GM18502 (cell line): Measurements from ENCODE around the gene OLIG3.

Source experiments
- ATAC-seq: cut with Tn5 transposase; IDR thresholded peaks from one replicate; pipeline ENCODE4 v1.9.1; 2021; ENCODE audit warnings: mild to moderate bottlenecking; ENCODE audit not compliant: unreplicated experiment, poor library complexity

OLIG3 gene

GRCh38 chr6:137494281-137494987, at the start of gene OLIG3:
OLIG3 (minus strand) TSS chr6:137494394; CDS start chr6:137494170, 224 bp downstream.
- ATAC-seq, result no peak

- ATAC-seq, result no peak
These were observed 48.9 kb upstream of the OLIG3 start for GRCh38 chr6:137543114-137543513.

GRCh38 chr6:137542713-137543112, 48.5 kb upstream of the OLIG3 start:
- no peak for ATAC-seq

DNA sequence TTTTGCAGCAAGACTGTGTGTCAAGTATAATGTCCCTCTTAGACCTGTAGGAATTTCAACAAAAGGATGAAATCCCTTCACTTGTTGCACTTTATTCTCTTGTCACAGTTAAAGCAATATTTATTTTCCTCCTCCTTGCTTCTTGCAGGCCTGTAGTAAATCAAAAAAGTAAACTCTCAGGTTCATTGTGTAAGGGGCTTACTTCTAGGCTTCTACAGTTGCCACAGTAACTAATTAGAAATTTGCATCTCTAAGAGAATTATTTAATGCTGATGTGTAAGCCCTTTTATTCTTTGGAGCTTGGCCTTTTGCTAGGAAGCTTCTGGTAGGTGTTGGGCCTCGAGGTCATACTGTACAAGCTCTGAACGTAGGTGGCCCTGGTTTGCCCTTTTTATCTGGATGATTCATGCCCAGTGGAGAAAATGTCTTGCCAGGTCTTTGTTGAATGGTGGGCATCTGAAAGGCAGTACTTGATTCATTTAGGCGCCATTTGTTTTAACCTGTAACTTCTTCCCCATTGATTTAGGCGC, 47.4 kb upstream of the OLIG3 start:
- ATAC-seq, result no peak

- no peak for ATAC-seq
These were observed 42.0 kb upstream of the OLIG3 start for GRCh38 chr6:137536104-137536773.

GRCh38 chr6:137531376-137532092, 37.3 kb upstream of the OLIG3 start:
- ATAC-seq, result no peak

GRCh38 chr6:137530404-137530803, 36.2 kb upstream of the OLIG3 start:
- no peak for ATAC-seq

DNA sequence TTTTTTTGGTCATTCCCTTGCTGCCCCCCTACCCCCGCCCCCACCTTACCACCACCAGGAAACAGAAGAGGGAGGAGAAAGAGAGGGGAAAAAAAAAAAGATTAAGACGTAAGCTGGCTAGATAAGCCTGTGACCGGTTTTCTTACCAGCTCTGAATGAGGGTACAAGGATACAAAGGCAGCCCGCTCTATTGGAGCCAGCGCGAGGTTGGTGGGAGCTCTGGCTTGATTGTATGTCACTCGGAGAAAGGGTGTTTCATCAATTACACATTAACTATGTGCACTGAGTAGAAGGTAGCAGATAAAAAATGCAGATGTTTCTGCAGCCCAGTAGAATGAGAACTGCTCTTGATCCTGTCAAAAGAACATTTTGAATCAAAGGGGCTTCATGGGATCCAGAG, 28.6 kb upstream of the OLIG3 start:
- ATAC-seq, result no peak

DNA sequence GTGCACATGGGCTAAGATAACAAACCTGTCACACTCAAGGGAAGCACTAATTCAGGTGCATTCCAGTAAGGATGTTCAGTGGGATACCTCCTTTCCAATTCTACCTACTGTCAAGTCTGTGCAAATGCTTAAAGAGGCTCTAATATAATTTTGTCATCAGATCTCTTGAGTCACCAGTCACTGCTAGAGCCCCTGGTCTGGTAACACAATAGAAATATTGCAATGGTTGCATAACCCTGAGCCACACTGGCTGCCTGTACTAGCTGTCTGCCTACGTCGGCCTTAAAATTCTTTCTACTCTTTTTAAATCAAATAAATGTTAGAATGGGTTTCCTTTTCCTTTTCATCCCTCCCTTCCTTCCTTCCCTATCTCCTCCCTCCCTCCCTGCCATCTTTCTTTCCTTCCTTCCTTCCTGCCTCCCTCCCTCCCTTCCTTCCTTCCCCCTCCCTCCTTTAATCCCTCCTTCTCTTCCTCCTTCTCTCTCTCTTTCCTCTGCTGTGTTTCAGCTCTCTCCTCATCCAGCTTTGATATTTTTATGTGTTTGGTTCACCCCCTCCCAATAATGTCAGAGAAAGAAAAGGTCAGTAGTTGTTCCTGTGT, 28.1 kb upstream of the OLIG3 start:
- no peak for ATAC-seq

DNA sequence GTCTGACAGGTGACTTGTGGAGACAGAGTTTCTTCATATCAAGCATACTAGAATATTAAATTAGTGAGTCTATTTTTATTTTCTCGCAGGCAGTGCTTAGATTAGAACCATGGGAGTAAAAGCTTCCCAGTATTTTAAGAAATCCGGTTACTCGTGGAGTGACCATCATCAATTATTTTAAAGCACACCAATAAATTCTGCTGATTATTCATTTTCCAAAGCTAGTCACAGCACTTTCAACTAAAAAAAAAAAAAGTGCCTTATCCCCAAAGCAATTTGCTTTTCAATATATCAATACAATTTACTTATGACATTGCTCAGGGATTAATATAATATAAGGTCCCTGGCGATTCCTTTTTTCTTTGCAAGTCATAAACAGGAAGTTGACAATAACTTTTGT, 26.3 kb upstream of the OLIG3 start:
- no peak for ATAC-seq

GRCh38 chr6:137519629-137520176, 25.5 kb upstream of the OLIG3 start:
- no peak for ATAC-seq

DNA sequence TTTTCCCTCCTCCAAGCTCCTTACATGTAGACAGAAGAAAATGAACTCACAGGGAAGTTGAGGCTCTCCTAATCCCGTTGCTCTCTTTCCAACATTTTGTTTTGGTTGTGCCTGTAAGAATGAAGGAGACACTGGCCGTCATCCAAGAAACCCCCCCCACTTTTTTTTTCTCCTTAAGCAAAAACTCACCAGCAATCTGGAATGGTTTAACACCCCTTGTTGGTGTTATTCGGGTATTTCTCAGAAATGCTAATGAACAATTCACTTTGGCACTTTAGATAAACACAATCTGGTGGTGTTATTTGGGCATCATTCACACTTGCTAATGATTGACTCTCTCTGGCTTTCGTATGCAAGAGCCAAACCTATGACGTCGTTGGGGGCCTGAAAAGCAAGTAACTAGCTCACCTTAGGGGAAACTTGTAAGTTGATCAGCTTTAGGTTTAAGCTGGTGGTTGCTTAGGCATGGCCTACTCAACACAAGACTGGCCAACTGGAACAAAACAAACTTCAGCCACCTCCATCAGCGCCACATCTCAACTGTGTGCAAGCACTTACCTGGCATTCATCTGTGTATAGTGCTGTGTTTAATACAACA, 24.3 kb upstream of the OLIG3 start:
- no peak for ATAC-seq

- no peak for ATAC-seq
These were observed 20.2 kb upstream of the OLIG3 start for GRCh38 chr6:137514418-137514817.

GRCh38 chr6:137512757-137513605, 18.8 kb upstream of the OLIG3 start:
- ATAC-seq, result no peak

DNA sequence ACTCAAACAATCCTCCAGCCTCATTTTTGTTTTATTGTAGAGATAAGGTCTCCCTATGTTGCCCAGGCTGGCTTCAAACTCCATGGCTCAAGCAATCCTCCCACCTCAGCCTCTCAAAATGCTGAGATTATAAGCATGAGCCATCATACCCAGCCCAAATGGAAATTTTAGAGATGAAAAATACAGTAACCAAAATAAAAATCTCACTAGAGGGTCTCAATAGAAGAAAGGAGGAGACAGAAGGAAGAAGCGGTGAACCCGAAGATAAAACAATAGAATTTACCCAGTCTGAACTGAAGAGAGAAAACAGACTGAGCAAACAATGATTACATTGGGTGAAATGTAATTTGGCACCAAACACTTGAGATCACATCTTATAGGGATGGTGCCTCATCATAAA, 16.7 kb upstream of the OLIG3 start:
- ATAC-seq, result no peak

GRCh38 chr6:137498481-137499190, 4.4 kb upstream of the OLIG3 start:
- no peak for ATAC-seq

GRCh38 chr6:137497721-137498463, 3.7 kb upstream of the OLIG3 start:
- no peak for ATAC-seq
